ENCODE data around the gene NUDT4.
"Not testable (repeated sequence)": the region's sequence is repeated elsewhere in the genome, so short reads cannot be mapped to it uniquely, and the experiment has no call there.

Gene NUDT4

DNA sequence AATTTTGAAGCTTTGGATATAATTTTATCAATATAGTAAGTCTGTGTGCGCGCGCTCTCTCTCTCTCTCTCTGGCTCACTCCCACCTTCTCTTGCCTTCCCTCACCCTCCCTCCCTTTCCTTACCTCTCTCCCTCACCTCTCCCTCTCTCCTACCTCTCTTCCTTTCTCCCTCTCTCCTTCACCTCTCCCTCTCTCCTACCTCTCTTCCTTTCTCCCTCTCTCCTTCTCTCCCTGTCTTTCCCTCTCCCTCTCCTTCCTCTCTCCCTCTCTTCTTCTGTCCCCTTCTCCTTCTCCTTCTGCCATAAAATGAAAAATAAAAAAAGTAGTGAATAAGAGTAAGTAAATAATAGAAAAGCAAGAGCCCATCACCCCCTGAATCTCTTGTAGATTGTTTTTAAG is 9.0 kb upstream of the NUDT4 start:
- FAIRE-seq = no peak

DNA sequence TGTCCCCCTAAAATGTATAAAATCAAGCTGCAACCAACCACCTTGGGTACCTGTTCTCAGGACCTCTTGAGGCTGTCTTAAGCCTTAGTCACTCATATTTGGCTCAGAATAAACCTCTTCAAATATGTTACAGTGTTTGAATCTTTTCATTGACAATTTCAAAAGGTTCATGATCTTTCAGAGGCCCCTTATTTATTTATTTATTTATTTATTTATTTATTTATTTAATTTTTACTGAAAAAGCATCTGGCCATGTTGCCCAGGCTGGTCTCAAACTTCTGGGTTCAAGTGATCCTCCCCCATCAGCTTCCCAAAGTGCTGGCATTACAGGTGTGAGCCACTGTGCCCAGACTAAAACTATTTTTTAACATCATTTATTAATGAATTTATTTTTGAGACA is 8.2 kb upstream of the NUDT4 start:
- no peak for FAIRE-seq

DNA sequence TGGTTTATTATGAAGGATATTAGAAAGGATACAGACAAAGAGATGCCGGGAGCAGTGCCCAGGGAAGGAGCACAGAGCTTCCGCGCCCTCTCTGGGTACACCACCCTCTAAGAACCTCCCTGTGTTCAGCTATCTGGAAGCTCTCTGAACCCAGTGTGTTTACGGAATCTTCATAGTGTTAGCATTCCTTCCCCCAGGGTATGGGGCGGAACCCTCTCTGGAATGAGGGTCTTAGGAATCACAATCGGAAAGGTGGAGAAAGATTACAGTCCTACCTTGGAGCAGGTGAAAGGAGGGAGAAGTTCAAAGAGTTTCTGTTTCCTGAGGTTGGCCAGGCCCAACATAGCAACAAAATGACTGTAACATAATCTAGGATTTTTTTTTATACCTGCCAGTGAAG is 6.8 kb upstream of the NUDT4 start:
- FAIRE-seq = no peak

DNA sequence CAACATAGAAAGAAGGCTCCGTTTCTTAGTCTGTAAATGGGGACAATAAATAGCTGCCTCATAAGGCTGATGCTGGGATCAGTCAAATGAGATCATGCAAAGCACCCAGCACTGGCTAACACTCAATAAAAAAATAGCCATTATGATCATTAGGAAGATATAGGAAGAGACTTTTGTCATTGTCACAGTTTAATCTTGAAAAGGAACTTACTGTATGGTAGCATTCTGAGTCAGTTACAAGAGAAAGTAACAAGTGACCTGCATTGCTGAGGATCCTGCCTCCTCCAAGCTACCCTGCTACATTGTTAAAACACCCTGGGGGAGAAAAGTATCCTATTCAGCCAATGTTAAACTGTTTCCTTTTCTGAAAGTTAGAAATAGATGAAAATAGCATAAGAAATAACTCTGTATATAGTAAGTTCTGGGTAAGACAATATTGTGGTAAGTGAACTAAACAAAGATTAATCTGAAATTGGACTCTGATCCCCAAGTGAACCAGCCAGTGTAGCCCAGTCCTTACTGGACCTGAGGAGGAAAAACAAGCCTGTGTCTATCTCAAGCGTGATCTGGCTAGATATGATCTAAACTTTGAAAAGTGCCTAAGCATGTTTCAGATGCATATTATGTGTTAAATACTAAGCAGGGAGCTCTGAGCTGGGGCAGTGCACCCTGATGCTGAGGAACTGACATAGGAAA is 3.6 kb upstream of the NUDT4 start:
- no peak for FAIRE-seq

DNA sequence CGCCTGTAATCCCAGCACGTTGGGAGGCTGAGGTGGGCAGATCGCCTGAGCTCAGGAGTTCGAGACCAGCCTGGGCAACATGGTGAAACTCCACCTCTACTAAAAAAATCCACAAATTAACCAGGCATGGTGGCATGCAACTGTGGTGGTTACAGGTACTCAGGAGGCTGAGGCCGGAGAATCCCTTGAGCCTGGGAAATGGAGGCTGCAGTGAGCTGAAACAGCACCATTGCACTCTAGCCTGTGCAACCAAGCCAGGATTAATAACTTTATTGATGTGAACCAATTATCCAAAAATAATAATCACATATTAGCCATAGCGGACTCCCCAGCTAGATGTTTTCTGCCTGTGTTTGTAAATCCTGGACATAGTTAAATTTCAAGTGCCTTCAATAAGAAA is 1.8 kb upstream of the NUDT4 start:
- no peak for FAIRE-seq

DNA sequence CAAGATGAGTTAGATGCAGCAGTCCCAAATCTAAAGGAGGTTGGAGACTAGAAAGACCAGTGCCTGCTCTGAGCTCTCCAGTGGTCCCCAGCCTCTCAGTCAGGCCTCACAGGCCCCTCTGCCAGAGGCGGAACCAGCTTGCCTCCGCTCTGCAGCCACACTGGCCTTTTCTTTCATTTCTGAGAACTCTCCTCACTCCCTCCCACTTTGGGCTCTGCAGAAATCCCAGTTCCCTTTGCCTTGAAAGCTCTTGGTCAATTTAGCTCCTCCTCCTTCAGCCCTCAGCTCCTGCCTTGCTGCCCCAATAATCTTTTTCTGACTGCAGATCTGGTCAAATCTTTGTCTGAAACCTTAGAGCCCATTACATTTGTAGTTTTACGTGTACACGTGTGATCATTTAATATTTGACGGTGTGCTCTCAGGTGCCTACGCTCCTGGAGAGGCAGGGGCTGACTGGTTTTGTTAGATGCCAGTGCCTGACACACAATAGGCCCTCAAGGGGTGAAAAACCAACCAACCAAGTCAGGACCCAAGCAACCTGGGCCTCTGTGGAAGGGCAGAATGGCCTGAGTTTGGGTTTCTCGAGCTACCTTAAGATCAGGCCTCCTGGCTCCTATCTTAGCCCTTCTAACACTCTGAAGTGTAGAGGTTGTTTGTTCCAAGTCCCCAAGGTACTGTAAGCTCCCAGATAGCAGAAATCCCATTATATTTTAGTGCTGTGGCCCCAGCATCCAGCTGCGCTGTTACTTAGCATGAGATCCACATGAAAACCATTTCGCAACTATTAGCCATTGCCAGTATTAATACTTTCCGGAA is 1.1 kb upstream of the NUDT4 start:
- no peak for FAIRE-seq

DNA sequence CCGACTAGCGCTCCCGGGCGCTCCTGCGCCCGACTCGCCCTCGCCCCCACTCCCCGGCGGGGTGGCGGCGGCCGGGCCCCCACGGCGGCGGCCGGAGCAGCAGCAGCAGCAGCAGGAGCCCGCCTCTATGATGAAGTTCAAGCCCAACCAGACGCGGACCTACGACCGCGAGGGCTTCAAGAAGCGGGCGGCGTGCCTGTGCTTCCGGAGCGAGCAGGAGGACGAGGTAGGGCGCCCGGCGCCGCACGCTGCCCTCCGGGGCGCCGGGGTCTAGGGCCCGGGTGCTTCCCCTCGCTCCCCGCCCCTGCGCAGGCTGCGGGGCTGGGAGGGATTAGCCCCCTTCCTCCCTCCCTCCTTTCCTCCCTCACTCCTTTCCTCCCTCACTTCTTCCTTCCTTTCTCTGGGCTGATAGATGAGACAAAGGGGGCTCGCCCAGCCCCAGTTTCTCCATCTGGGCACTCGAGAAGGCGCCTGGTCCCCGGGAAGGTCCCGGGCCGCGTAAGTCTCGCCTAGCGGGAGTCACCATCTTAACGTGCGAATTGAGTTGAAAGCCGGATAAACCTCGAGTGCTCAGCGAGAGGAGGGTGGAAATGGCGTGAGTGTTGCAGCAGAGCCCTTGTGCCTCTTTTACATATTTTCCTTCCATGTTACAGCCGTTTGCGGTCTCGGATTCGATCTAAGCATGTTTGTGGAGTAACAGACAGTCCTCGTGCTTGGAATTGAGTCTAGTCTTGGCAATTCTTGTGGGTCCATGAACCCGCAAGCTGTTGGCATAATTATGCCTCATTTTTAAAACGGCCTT is 672 bp downstream of the NUDT4 start:
- not testable (repeated sequence) for FAIRE-seq

DNA sequence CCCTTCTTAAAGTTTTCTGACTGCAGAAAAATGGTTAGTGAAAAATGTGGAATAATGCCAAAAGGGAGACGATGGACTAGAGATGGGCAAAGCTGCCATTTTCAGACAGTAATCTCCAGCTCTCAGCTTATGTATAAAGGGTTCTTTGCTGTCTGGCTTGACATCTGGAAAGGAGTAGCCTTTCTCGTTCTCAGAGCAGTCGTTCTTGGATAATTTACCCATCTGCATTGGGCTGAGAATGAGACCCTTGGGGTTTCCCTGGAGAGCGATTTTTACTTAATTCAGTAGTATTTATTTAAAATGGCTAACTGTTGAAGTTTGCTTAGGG is 1.2 kb downstream of the NUDT4 start:
- no peak for FAIRE-seq

DNA sequence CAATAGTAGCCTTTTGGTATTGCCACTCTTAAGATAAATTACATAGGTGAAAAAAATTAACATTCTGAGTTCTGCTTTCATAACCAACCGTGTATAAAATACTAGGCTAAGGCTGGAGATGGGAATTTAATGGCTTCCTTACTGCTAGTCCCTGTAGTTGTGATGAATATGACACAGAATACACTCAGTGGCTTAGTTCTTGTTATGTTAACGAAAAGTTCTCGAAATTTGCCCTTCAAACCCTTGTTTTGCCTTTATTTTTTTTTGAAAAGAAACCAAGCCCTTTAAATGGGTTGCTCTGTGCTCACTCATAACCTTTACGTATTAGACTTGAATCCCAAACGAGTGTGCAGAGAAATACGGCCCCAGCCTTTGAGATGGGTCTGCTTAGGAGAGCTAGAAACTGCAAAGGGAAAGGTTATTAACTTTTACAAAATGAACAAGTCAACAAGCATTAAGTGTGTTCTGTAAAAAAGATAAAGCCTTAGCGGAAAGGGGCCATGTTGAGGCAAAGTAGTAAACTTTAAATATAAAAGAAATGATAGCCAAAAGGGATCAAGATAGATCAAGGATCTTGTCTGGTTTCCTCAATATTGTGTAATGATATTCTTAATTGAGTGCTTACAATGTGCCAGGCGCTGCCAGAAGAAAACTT is 1.7 kb downstream of the NUDT4 start:
- FAIRE-seq = no peak

DNA sequence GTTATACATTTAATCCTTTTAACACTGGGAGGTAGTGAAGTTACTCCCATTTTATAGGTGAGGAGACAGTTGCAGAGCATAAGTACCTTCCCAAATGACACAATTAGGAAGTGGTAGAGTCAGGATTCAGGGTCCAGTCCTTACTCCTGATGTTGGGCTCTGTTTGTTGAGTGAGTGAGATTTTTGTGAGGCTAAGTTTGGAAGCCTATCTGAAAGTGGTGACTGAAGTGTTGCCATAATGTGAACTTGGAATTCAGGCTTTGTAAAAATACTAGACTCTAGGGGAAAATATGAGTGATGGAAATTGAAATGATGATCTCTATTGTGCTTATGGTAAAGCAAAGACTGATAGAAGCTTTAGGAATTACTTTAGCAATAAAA is 2.2 kb downstream of the NUDT4 start:
- FAIRE-seq = no peak

DNA sequence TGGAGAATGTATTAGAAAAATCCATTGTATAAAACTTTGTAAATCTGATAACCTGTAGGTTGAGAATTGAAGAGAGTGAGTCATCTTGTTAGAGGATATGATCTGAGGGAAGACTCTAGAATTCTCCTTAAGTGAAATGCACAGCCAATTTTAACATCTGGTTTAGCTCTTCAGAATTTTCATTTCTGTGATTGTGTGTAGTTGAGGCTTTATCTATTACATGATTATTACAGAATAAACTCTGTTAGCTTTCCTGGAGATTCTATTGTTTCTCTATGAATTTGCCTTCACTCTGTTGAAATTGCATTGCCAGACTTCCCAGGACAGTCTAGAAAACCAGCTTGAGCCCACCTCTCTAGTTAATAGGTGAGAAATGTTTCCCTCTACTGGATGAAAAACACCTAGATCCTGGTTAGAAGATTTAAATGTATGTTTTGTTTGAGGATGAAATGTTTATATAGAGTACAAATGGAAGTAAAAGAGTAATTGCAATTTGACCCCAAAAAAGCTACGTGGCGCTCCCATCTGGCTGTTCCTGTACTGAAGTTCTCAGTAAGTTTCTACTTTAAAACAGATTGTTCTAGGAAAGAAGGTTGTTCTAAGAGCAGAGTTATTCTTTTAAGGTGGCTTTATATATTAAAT is 2.9 kb downstream of the NUDT4 start:
- no peak for FAIRE-seq

DNA sequence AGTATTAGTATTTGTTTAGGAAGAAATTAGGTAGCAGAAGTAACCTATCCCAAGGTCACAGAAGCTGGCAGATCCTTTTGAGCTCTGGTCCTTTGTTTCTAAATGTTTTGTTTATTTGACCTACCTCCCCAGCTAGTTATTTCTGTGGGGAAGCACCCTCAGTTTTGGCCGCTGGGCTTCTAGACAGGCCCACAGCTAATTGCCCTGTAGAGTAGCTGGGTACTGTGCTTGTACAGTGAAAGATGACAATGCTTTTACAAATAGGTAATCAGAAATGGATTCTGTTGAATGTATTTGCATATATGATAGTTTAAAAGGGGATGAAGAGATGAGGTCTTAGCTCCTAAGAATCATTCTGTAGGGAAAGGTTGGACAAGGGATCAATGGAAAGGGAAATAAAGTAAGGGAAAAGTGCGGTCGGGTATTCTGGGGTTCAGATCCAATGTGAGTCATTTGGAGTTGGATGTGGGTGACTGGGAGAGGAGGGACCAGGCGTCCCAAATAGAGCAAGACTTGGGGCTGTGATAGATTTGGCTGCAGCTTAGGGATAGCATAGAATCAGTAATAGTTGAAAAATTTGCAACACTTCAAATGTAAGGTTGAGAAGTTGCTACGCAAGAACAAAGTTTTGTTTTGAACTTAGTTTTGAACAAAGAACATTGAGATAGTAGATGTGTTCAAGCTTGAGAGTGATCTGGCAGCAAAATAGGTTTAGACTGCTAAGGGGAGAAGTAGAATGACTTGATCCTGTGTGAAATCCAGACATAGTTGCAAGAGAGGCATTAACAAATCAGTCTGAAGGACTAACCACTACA is 3.6 kb downstream of the NUDT4 start:
- FAIRE-seq = no peak

DNA sequence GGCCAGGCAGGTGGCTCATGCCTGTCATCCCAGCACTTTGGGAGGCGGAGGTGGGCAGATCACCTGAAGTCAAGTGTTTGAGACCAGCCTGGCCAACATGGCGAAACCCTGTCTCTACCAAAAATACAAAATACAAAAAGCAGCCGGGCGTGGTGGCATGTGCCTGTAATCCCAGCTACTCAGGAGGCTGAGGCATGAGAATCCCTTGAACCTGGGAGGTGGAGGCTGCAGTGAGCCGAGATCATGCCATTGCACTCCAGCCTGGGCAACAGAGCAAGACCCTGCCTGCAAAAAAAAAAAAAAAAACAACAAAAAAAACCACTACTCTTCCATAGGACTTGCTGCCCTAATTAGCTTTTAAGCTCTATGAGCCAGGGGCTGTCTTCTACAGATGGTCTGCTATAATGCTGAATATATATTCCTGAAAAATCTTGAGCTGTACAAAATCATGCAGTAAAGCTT is 4.3 kb downstream of the NUDT4 start:
- not testable (repeated sequence) for FAIRE-seq

DNA sequence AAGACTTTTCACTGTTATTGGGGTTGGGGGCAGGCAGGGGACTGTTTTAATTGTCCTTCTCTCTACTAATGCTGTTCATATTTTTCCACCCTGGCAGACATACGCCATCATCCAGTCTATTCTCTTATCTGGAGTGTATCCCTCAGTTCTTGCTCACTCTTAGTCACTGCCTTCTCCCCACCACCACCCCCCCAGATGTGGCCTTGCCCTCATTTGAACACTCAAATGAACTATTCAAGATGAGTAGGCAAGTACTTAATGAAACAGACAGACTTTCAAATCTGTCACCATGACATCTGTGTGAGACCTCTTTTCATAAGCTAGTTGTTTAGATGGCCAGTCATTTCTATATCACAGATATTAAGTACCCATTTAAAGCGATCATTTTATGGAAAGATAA is 10.1 kb downstream of the NUDT4 start:
- no peak for FAIRE-seq

DNA sequence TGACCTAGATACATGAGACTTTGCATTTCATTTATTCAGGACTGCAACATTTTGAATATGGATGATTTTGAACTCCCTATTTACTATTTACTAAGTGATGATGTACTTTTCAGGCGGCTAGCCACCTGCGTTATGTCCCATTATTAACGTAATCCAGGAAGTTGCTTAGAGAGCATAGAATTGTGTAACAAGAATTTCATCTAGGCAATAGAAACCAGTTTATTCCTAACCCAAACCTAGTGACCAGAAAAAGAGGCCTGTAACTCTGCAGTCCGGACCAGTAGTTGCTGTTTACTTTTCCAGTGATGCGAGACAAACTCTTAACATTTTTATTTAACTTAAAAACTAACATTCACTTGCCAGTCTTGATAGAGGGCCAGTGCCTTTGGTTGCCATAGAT is 12.3 kb downstream of the NUDT4 start:
- no peak for FAIRE-seq

DNA sequence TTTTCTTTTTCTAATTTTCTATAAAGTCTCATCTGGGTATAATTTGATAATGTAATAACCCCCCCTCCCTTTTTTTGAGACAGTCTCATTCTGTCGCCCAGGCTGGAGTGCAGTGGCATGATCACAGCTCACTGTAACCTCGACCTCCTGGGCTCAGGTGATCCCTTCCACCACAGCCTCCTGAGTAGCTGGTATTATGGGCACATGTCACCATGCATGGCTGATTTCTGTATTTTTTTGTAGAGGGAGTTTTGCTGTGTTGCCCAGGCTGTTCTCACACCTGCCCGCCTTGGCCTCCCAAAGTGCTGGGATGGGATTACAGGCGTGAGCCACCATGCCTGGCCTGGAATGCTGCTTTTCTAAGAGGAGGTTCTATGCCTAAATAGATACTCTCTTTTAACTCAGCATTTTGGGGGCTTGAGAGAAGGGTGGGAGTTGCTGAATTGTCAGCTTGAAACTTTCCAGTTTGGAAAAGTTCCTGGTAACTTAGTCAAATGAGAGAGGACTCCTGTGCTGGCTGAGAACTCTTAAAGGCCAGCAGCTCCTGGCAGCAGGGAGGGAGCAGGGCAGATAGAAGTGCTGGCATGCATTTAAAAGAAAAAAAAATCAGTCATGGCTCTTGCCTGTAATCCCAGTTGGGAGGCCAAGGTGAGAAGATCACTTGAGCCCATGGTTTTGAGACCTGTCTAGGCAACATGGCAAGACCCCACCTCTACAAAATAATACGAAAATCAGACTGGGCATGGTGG is 13.0 kb downstream of the NUDT4 start:
- FAIRE-seq = no peak

DNA sequence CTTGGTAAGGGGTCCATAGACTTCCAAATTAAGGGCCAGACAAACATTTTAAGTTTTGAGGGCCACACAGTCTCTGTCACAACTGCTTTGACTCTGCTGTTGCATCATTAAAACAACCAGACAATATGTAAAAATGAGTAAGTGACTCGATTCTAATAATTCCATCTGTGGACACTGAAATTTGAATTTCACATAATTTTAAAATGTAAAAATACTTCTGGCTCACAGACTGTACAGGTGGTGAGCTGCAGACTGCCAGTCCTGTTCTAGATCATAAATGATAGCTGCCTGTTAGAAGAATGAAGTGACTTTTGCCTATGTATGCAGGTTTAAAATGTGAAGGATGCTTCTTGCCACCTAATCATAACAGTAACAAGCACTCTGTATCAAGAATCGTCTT is 15.7 kb downstream of the NUDT4 start:
- FAIRE-seq = no peak

DNA sequence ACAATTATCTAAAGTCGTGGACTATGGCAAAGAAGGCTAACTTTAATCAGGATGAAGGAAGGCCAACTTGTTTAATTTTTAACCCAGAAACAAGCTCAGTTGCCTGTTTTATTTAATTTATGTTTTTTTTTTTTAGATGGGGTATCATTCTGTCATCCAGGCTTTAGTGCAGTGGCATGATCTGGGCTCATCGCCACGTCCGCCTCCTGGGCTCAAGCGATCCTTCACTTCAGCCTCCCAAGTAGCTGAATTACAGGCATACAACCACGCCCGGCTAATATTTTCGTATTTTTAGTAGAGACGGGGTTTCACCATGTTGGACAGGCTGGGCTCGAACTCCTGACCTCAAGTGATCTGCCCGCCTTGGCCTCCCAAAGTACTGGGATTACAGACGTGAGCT is 19.7 kb downstream of the NUDT4 start:
- no peak for FAIRE-seq

DNA sequence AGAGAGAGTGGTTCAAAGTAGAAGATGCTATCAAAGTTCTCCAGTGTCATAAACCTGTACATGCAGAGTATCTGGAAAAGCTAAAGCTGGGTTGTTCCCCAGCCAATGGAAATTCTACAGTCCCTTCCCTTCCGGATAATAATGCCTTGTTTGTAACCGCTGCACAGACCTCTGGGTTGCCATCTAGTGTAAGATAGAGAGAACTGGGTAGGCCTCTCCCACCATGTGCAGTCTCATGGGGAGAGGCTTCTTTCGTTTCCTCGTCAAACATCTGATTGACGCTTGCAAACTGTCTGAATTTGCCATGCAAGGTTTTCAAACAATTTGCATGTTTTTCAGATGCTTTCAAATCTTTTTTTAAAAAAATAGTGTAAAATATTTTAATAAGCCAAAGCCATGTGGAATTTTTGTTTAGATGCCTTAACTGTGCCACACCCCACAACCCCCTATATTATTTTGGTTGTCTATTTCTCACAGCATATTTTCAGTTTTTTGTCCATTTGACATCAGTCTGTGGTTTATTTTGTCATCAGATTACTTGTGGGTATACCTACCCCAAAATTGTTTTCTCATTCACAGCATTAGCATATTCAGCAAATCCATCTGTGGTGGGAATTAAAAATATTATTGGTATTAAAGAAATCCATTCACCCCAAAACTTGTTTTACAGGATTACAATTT is 21.6 kb downstream of the NUDT4 start:
- peak; percentile 99 for FAIRE-seq

Data from colon (tissue), 2 donors.